ENCODE results near the gene EFR3B.

Gene EFR3B

GRCh38 chr2:25178976-25179375 is 137.1 kb downstream of the EFR3B start:
- DNase-seq (ENCODE audit: low read depth in 2 of 3, low spot score in 2 of 3), result no peak

GRCh38 chr2:25184254-25184653 is 142.4 kb downstream of the EFR3B start:
- no peak for DNase-seq (ENCODE audit: low read depth in 2 of 3, low spot score in 2 of 3)

- DNase-seq (ENCODE audit: low read depth in 2 of 3, low spot score in 2 of 3), result no peak
Measured at GRCh38 chr2:25187729-25188350, 146.0 kb downstream of the EFR3B start.

- no peak for DNase-seq (ENCODE audit: low read depth in 2 of 3, low spot score in 2 of 3)
Measured at GRCh38 chr2:25188405-25188804, 146.5 kb downstream of the EFR3B start.

GRCh38 chr2:25190536-25190935 is 148.7 kb downstream of the EFR3B start:
- DNase-seq (ENCODE audit: low read depth in 2 of 3, low spot score in 2 of 3), result no peak

GRCh38 chr2:25194576-25195122 is 152.8 kb downstream of the EFR3B start:
- DNase-seq (ENCODE audit: low read depth in 2 of 3, low spot score in 2 of 3), result no peak

- DNase-seq (ENCODE audit: low read depth in 2 of 3, low spot score in 2 of 3), result no peak
Measured at GRCh38 chr2:25197336-25198208, 155.7 kb downstream of the EFR3B start.

GRCh38 chr2:25198209-25198525 is 156.3 kb downstream of the EFR3B start:
- DNase-seq (ENCODE audit: low read depth in 2 of 3, low spot score in 2 of 3), result no peak

- no peak for DNase-seq (ENCODE audit: low read depth in 2 of 3, low spot score in 2 of 3)
Measured at GRCh38 chr2:25198576-25198975, 156.7 kb downstream of the EFR3B start.

GRCh38 chr2:25201265-25201664 is 159.4 kb downstream of the EFR3B start:
- no peak for DNase-seq (ENCODE audit: low read depth in 2 of 3, low spot score in 2 of 3)

GRCh38 chr2:25201794-25202193 is 159.9 kb downstream of the EFR3B start:
- no peak for DNase-seq (ENCODE audit: low read depth in 2 of 3, low spot score in 2 of 3)

GRCh38 chr2:25202275-25202674 is 160.4 kb downstream of the EFR3B start:
- no peak for DNase-seq (ENCODE audit: low read depth in 2 of 3, low spot score in 2 of 3)

GRCh38 chr2:25204190-25204838 is 162.4 kb downstream of the EFR3B start:
- no peak for DNase-seq (ENCODE audit: low read depth in 2 of 3, low spot score in 2 of 3)

- no peak for DNase-seq (ENCODE audit: low read depth in 2 of 3, low spot score in 2 of 3)
Measured at GRCh38 chr2:25207078-25207545, 165.2 kb downstream of the EFR3B start.
